Uterus (tissue), 4 donors: ENCODE data around the gene CD8A. TPM values are rescaled to one million over a fixed set of nuclear protein-coding genes. Genes with fewer than 3 reads are reported as not detected.
"Not testable (repeated sequence)": the region's sequence is repeated elsewhere in the genome, so short reads cannot be mapped to it uniquely, and the experiment has no call there.

ENCODE experiments used
- DNase-seq, 2 donors: peaks; one replicate each; pipeline ENCODE4 v3.0.0-alpha.2; 2019 to 2020
- H3K27ac ChIP-seq, 2 donors: fragments of 200-600 bp; sonication (generic); 1 replicate in 1 of 2; 2 replicates in 1 of 2; pipeline ENCODE4 v1.5.1; 2016 to 2018
- H3K27me3 ChIP-seq, 2 donors: fragments of 200-600 bp; sonication (generic); one replicate each; pipeline ENCODE4 v1.5.1; 2018 to 2019; ENCODE audit warnings: control low read depth in 1 of 2
- H3K36me3 ChIP-seq, 2 donors: fragments of 200-600 bp; sonication (generic); one replicate each; pipeline ENCODE4 v1.5.1; 2019; ENCODE audit warnings: control low read depth in 1 of 2
- H3K4me1 ChIP-seq, 2 donors: fragments of 200-600 bp; sonication (generic); one replicate each; pipeline ENCODE4 v1.5.1; 2018 to 2019; ENCODE audit warnings: control low read depth in 1 of 2
- H3K4me3 ChIP-seq, 2 donors: fragments of 200-600 bp; sonication (generic); 1 replicate in 1 of 2; 2 replicates in 1 of 2; pipeline ENCODE4 v1.5.1; 2018 to 2019; ENCODE audit warnings: mild to moderate bottlenecking in 1 of 2
- H3K9me3 ChIP-seq, 2 donors: fragments of 200-600 bp; sonication (generic); one replicate each; pipeline ENCODE4 v1.5.1; 2019; ENCODE audit warnings: control low read depth in 1 of 2
- POLR2A ChIP-seq, 2 donors: fragments of 450-650 bp; IDR thresholded peaks; one replicate each; pipeline ENCODE4 v1.6.1; 2016; ENCODE audit warnings: antibody characterized with exemption in 2 of 2, mild to moderate bottlenecking in 1 of 2, moderate library complexity in 1 of 2
- intact Hi-C: fragments of 100-400 bp; cut with DNase I; formaldehyde crosslinking; loops from one replicate; pipeline ENCODE4 v1.15.1; 2023; ENCODE audit warnings: low total_unique reads
- total RNA-seq, 4 donors: library from RNA; depleted of rRNA in 3 of 4; stranded (reverse); fragments of >200 nt in 3 of 4; gene quantifications; one replicate each; pipeline versions ENCODE4 v1.1.0 to v1.2.4, GENCODE V29; 2014 to 2023
- TF ChIP-seq, protein P1 (sequence below), 4 experiments: fragments of 200-600 bp in 2 of 4; fragments of 450-650 bp in 2 of 4; sonication (generic) in 2 of 4; IDR thresholded peaks; one replicate each; pipeline ENCODE4 v1.5.1; 2016 to 2019; ENCODE audit warnings: antibody characterized with exemption in 4 of 4, mild to moderate bottlenecking in 2 of 4, moderate library complexity in 1 of 4
- donor health status: DM: yes; HTN: yes; CAD: no.

The CD8A gene
- 10 to 100 TPM in 1 of 4 donors, 1 to 10 TPM in 2, under 1 TPM in 1; 0.07 to 38.5 (median 1.2) TPM for total RNA-seq

- H3K27me3 ChIP-seq: peaks cover 17 to 45% of the 10 kb centered on the region in 2 donors
- no peaks in the 10 kb centered on the region for H3K36me3 ChIP-seq
- H3K9me3 ChIP-seq: peaks cover 0 to under 1% of the 10 kb centered on the region in 2 donors
- H3K27ac ChIP-seq: no peak within 1 kb of the TSS
- DNase-seq: no peak
- intact Hi-C loops: no loop called here
- TF ChIP-seq, protein P1, sequence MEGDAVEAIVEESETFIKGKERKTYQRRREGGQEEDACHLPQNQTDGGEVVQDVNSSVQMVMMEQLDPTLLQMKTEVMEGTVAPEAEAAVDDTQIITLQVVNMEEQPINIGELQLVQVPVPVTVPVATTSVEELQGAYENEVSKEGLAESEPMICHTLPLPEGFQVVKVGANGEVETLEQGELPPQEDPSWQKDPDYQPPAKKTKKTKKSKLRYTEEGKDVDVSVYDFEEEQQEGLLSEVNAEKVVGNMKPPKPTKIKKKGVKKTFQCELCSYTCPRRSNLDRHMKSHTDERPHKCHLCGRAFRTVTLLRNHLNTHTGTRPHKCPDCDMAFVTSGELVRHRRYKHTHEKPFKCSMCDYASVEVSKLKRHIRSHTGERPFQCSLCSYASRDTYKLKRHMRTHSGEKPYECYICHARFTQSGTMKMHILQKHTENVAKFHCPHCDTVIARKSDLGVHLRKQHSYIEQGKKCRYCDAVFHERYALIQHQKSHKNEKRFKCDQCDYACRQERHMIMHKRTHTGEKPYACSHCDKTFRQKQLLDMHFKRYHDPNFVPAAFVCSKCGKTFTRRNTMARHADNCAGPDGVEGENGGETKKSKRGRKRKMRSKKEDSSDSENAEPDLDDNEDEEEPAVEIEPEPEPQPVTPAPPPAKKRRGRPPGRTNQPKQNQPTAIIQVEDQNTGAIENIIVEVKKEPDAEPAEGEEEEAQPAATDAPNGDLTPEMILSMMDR (IDR thresholded peaks at IDR 0.05): no peak
- TF ChIP-seq POLR2A (IDR thresholded peaks at IDR 0.05): no peak
- no peak within 1 kb of the TSS for H3K4me3 ChIP-seq
- peaks cover 0 to 14% of the 10 kb centered on the region in 2 donors for H3K4me1 ChIP-seq
These were observed at the start of gene CD8A for GRCh38 chr2:86790676-86791572. CD8A (minus strand) TSS chr2:86790913; CDS start chr2:86790825, 88 bp downstream.

DNA sequence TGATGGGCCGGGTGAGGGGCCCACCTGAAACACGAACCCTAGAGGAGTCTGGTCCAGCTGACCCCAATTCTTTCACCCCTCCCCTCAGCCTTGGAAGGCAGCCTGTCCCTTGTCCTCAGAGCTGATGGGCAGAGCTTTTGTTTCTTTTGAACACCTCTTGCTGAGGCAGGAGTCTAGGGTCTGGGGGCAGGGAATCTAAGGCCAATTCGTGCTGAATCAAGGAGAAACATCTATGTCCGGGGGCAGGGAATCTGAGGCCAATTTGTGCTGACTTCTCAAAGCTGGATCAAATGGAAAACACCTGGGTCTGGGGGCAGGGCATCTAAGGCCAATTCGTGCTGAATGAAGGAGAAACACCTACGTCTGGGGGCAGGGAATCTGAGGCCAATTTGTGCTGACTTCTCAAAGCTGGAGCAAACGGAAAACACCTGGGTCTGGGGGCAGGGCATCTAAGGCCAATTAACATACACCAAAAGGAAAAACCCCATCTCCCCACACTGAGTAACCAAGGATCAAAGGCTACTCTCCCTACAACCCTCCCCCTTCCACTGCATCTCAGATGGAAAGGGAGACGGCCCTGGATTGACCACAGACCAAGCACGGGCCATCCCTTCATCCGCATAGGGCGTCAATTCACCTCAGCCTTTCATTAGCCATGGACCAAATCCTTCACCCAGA lies 49.3 kb upstream of the CD8A start:
- H3K27ac ChIP-seq, H3K27me3 ChIP-seq, H3K36me3 ChIP-seq, H3K9me3 ChIP-seq, DNase-seq, H3K4me3 ChIP-seq, intact Hi-C loops, H3K4me1 ChIP-seq: not testable (repeated sequence)

- H3K9me3 ChIP-seq, DNase-seq, H3K36me3 ChIP-seq, H3K4me1 ChIP-seq, intact Hi-C loops, H3K27ac ChIP-seq, H3K27me3 ChIP-seq, H3K4me3 ChIP-seq: not testable (repeated sequence)
These were observed 48.7 kb upstream of the CD8A start for GRCh38 chr2:86839455-86839854.

DNA sequence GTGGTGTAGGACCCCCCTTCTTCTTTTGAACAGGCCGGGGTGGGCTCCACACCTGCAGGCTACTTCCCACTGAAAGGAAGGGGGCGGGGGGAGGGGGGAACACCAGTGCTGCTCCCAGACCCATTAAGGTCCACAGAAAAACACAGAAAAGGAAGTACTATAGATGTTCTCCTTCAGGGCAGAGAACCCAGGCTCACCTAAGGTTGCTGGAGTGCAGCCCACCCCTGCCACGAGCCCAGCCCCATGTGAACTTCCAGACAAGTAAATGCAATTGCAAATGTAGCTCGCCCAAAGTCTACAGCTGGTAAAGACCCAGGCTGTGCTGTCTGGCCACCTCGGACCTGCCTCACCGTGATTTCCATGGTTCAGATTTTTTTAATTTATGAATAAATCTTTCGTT lies 47.0 kb upstream of the CD8A start:
- H3K4me3 ChIP-seq, DNase-seq, intact Hi-C loops: not testable (repeated sequence)

DNA sequence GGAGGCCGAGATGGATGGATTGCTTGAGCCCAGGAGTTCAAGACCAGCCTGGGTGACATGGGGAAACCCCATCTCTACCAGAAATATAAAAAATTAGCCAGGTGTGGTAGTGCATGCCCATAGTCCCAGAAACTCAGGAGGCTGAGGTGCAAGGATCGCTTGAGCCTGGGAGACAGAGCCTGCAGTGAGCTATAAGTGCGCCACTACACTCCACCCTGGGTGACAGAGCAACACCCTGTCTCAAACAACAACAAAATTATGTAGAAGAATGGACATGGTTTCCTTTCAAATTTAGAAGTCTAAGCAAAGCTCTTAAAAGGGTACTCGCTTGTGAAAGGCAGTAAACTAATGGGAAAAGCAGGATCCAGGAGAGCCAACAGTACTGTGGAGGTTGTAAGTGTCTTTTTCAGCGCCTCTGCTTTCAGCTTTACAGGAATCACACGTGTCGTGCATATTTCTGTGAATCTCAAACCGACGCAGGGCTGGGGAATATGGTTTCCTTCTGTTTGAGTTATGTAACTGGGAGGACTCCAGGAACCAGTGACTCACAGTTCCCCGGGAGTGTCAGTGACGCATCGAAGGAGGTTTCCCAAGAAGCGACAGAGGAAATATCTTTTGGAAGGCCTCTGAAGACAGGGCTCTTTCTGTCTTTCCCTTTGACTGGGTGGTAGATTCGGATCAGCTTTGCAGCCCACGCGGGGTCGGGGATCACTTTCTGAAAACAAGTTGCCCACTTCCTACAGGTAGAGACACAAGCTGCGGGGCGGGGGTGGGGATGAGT lies 46.4 kb upstream of the CD8A start:
- intact Hi-C loops, H3K9me3 ChIP-seq, H3K27me3 ChIP-seq, H3K4me3 ChIP-seq, H3K4me1 ChIP-seq, H3K36me3 ChIP-seq: not testable (repeated sequence)
- peak; percentile 78 to 86 for DNase-seq
- H3K27ac ChIP-seq: peak overlapping the region; percentile 47 to 52

More for the DNA sequence above, 47.0 kb upstream of the CD8A start:
- H3K27ac ChIP-seq: peak overlapping the region in 1 of 2 donors; percentile 69
- not testable (repeated sequence) for H3K4me1 ChIP-seq, H3K36me3 ChIP-seq, H3K27me3 ChIP-seq, H3K9me3 ChIP-seq

DNA sequence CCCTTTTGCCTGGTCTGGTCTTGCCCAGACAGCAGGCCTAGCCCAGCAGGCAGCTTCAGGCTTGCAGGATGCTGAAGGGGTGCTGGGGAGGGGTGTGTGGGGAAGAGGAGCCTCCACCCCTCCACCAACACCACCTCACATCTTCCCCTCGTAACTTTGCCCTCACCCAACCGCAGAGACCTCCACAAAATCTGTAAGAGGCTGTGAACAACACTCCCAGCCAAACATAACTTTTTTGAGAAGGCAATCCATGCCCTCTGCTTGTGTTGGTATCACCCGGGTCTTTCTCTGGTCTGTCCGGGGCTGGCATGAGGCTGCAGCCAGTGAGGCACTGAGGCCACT lies 44.8 kb upstream of the CD8A start:
- intact Hi-C loops, H3K4me1 ChIP-seq, H3K27ac ChIP-seq, H3K36me3 ChIP-seq, H3K27me3 ChIP-seq, H3K4me3 ChIP-seq, DNase-seq, H3K9me3 ChIP-seq: not testable (repeated sequence)

GRCh38 chr2:86833315-86833714 lies 42.6 kb upstream of the CD8A start:
- Histone ChIP-seq H3K4me3 (no peak overlapping the region), H3K4me1 (no peaks in the 10 kb centered on the region), H3K36me3 (no peaks in the 10 kb centered on the region), H3K27ac (no peak overlapping the region), H3K27me3 (no peaks in the 10 kb centered on the region), H3K9me3 (no peaks in the 10 kb centered on the region)
- TF ChIP-seq, protein P1 (IDR thresholded peaks at IDR 0.05): no peak
- TF ChIP-seq POLR2A (IDR thresholded peaks at IDR 0.05): no peak
- intact Hi-C loops: no loop called here
- DNase-seq: no peak
